Spleen (tissue), 7 donors: ENCODE results near the gene PRR23A.

Experiments
- POLR2AphosphoS5 ChIP-seq, 3 donors: sonication (generic); formaldehyde crosslinking; IDR thresholded peaks; one replicate each; pipeline ENCODE4 v1.5.1; 2017; ENCODE audit warnings: antibody characterized with exemption in 3 of 3
- TF ChIP-seq, protein P1 (sequence below), 11 experiments: fragments of 200-600 bp in 7 of 11; fragments of 450-650 bp in 4 of 11; sonication (generic) in 4 of 11; IDR thresholded peaks in 8 of 11; conservative IDR thresholded peaks in 3 of 11; 1 replicate in 7 of 11; 2 replicates in 4 of 11; pipeline versions ENCODE4 v1.4.0 to v1.8.0; 2016 to 2021; ENCODE audit warnings: antibody characterized with exemption in 11 of 11, inconsistent platforms in 4 of 11, mild to moderate bottlenecking in 1 of 11
- donor health status: DM: no; HTN: no; CAD: no; lungs with moderate emphysema.
- donor health status: DM: no; HTN: no; CAD: no.
- donor health status: DM: no; HTN: no; CAD: no.

GRCh38 chr3:138962854-138963560 is 43.1 kb downstream of the PRR23A start:
- no peak for TF ChIP-seq POLR2AphosphoS5 (IDR thresholded peaks at IDR 0.05)
- TF ChIP-seq, protein P1, sequence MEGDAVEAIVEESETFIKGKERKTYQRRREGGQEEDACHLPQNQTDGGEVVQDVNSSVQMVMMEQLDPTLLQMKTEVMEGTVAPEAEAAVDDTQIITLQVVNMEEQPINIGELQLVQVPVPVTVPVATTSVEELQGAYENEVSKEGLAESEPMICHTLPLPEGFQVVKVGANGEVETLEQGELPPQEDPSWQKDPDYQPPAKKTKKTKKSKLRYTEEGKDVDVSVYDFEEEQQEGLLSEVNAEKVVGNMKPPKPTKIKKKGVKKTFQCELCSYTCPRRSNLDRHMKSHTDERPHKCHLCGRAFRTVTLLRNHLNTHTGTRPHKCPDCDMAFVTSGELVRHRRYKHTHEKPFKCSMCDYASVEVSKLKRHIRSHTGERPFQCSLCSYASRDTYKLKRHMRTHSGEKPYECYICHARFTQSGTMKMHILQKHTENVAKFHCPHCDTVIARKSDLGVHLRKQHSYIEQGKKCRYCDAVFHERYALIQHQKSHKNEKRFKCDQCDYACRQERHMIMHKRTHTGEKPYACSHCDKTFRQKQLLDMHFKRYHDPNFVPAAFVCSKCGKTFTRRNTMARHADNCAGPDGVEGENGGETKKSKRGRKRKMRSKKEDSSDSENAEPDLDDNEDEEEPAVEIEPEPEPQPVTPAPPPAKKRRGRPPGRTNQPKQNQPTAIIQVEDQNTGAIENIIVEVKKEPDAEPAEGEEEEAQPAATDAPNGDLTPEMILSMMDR (IDR thresholded peaks at IDR 0.05 in 8 of 11, conservative IDR thresholded peaks at IDR 0.05 in 3 of 11) = no peak
